ACC112 (cell line): ENCODE data around the gene GBX1.
A peak's percentile ranks its signal among the peaks of the same experiment; 100 is the strongest.

Experiments
- H2AFZ ChIP-seq: fragments of 200-600 bp; sonication (generic); one replicate; pipeline ENCODE4 v1.6.0; 2017; ENCODE audit warnings: antibody characterized with exemption, low read length; ENCODE audit not compliant: unreplicated experiment
- H3K27ac ChIP-seq: fragments of 200-600 bp; sonication (generic); 2 replicates; pipeline ENCODE4 v1.5.1; 2014; ENCODE audit warnings: low read depth, mild to moderate bottlenecking, antibody characterized with exemption, low read length, moderate library complexity
- H3K27me3 ChIP-seq: fragments of 200-600 bp; sonication (generic); 2 replicates; pipeline ENCODE4 v1.6.1; 2014; ENCODE audit warnings: mild to moderate bottlenecking, antibody characterized with exemption, low read length, moderate library complexity, mixed read lengths; ENCODE audit not compliant: insufficient read depth
- H3K36me3 ChIP-seq: fragments of 200-600 bp; sonication (generic); 2 replicates; pipeline ENCODE4 v1.6.1; 2016; ENCODE audit warnings: mild to moderate bottlenecking, antibody characterized with exemption, low read length, moderate library complexity, mixed read lengths; ENCODE audit not compliant: insufficient read depth
- H3K4me1 ChIP-seq: fragments of 200-600 bp; sonication (generic); one replicate; pipeline ENCODE4 v1.6.1; 2016; ENCODE audit warnings: low read length, mixed read lengths; ENCODE audit not compliant: insufficient read depth, unreplicated experiment, control insufficient read depth
- H3K4me3 ChIP-seq: fragments of 200-600 bp; sonication (generic); 2 replicates; pipeline ENCODE4 v1.5.1; 2014; ENCODE audit warnings: mild to moderate bottlenecking, low read depth, low read length
- H3K79me2 ChIP-seq: fragments of 200-600 bp; sonication (generic); one replicate; pipeline ENCODE4 v1.6.0; 2016; ENCODE audit warnings: low read length; ENCODE audit not compliant: control insufficient read depth, unreplicated experiment, insufficient read depth

Gene GBX1

DNA sequence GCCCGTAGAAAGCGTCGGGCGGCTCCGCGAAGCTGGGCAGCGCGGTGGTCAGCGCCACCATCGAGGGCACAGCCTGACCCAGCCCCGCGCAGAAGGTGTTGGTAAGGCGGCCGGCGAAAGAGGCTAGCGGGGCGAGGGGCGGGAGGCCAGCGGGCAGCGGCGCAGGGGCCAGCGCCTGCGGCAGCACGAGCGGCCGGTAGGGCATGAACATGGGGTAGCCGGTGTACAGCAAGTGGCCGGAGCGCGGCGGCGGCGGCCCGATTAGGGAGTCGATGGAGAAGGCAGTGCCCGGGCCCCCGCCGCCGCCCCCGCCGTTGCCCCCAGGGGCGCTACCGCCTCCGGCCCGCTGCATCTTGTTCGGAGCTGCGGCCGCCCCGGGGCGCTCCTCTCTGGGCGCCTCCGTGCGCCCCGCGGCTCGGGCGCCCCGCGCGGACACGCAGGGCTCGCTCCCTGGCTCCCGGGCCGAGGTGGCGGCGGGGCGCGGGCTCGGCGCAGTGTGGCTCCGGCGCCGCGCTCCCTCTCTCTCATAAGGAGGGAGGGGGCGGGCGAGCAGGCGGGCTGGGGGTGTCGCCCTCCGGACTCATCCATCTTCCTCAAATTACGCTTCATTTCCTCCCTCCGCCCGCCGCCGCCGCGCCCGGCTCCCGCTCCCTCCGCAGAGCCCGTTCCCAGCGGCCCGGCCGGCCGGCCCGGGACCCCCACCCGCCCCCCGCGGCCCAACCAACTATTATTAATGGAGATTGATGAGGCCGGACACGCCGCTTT is at the start of gene GBX1:
GBX1 (minus strand) TSS at position 498 of the 765 bp plus-strand sequence; CDS start at position 352, 146 bp downstream.
- Histone ChIP-seq H3K27ac (no peak within 1 kb of the TSS), H3K4me3 (peak within 1 kb of the TSS; percentile 57), H3K4me1 (no peaks in the 10 kb centered on the region), H3K27me3 (peaks cover 74% of the 10 kb centered on the region), H2AFZ (peak within 1 kb of the TSS; percentile 43), H3K36me3 (no peaks in the 10 kb centered on the region), H3K79me2 (no peaks in the 10 kb centered on the region)

DNA sequence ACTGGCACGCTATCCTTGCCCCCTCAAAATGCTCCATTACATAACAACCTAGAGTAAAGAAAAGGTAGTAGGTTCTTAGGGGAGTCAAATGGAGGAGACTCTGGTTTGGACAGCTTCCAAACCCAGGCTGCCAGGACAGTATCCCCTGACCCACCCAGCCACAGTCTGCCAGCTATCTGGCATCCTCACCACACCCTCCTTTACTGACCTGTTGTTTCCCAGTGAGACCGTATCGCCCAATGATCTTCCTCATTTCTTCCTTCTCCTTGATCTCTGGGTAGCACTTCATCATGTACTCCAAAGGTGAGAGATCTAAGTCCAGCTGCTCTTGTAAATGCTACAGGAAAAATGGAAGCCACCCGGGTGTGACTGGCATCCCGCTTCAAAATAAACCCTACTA is 47.9 kb upstream of the GBX1 start:
- H3K4me3 ChIP-seq, result no peak overlapping the region
- H3K79me2 ChIP-seq, result no peaks in the 10 kb centered on the region
- peaks cover 29% of the 10 kb centered on the region; the same call in 1 of the 2 replicates for H3K36me3 ChIP-seq
- H3K27me3 ChIP-seq, result no peaks in the 10 kb centered on the region
- H2AFZ ChIP-seq, result no peak overlapping the region
- no peak overlapping the region for H3K27ac ChIP-seq
- no peaks in the 10 kb centered on the region for H3K4me1 ChIP-seq

DNA sequence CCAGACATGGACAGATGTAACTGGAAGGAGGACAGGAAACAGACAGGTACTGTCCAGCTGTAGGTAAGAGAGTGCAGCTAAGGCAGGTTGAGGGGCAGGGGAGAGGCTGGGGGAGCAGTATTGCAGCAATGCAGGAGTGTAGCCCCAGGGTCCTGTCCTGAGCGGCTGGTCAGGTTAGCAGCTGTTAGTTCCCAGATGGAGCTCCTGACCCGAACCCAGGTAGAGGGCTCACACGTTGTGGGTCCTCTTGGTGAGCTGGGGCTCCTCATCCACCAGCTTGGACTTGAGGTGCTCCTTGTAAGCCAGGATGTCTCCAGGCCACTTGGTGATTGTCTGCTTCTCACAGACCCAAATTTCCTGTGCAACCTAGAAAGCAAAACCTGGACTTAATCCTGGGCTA is 46.3 kb upstream of the GBX1 start:
- no peak overlapping the region for H2AFZ ChIP-seq
- H3K36me3 ChIP-seq, result peaks cover 24% of the 10 kb centered on the region; the same call in 1 of the 2 replicates
- no peak overlapping the region for H3K27ac ChIP-seq
- H3K27me3 ChIP-seq, result no peaks in the 10 kb centered on the region
- no peaks in the 10 kb centered on the region for H3K79me2 ChIP-seq
- H3K4me3 ChIP-seq, result no peak overlapping the region
- H3K4me1 ChIP-seq, result no peaks in the 10 kb centered on the region

GRCh38 chr7:151212626-151213025 is 45.1 kb upstream of the GBX1 start:
- Histone ChIP-seq H3K36me3 (peaks cover 16% of the 10 kb centered on the region; the same call in 1 of the 2 replicates), H2AFZ (no peak overlapping the region), H3K79me2 (no peaks in the 10 kb centered on the region), H3K27ac (no peak overlapping the region), H3K4me3 (no peak overlapping the region), H3K4me1 (no peaks in the 10 kb centered on the region), H3K27me3 (no peaks in the 10 kb centered on the region)

- Histone ChIP-seq H2AFZ (no peak overlapping the region), H3K79me2 (no peaks in the 10 kb centered on the region), H3K27me3 (0 out of 2 replicates have a peak, but pooled peaks cover 4% of the 10 kb centered on the region), H3K4me3 (no peak overlapping the region), H3K4me1 (no peaks in the 10 kb centered on the region), H3K36me3 (peaks cover 13% of the 10 kb centered on the region; the same call in 1 of the 2 replicates), H3K27ac (no peak overlapping the region)
Observed at GRCh38 chr7:151211155-151211772, 43.8 kb upstream of the GBX1 start.

GRCh38 chr7:151210087-151210854 is 42.8 kb upstream of the GBX1 start, which contains the start of gene H2BK1:
Gene H2BK1, minus strand, starts transcription at chr7:151210488. Its CDS starts 170 bp downstream, at chr7:151210318.
- Histone ChIP-seq H3K4me3 (no peak within 1 kb of the TSS), H3K27ac (no peak within 1 kb of the TSS), H2AFZ (no peak within 1 kb of the TSS), H3K36me3 (peaks cover 6% of the 10 kb centered on the region; the same call in 1 of the 2 replicates), H3K27me3 (peaks cover 10% of the 10 kb centered on the region), H3K4me1 (no peaks in the 10 kb centered on the region), H3K79me2 (no peaks in the 10 kb centered on the region)

DNA sequence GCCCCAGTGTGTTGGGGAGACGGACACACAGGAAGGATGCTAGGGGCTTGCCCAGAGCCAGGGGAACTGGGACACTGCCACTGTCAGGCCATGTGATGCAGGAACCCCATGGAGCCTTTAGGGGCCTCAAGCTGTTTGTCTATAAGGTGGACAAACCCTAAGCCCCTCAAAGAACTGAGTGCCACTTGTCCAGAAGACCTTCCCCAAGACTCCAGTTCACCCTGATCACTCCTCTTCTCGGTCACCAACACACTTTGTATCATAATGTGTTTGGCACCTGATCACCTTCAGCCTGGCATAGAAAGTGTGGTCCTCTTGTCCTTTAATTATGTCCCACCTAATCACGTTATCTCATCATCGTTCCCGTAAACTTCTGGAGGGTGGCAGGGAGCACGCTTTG is 42.1 kb upstream of the GBX1 start:
- Histone ChIP-seq H3K4me1 (no peaks in the 10 kb centered on the region), H3K36me3 (0 out of 2 replicates have a peak, but pooled peaks cover 5% of the 10 kb centered on the region), H2AFZ (no peak overlapping the region), H3K79me2 (no peaks in the 10 kb centered on the region), H3K27me3 (peaks cover 17% of the 10 kb centered on the region), H3K4me3 (no peak overlapping the region), H3K27ac (no peak overlapping the region)

GRCh38 chr7:151208253-151208862 is 40.9 kb upstream of the GBX1 start:
- Histone ChIP-seq H3K27me3 (peaks cover 30% of the 10 kb centered on the region), H3K27ac (no peak overlapping the region), H2AFZ (no peak overlapping the region), H3K36me3 (0 out of 2 replicates have a peak, but pooled peaks cover 2% of the 10 kb centered on the region), H3K4me1 (no peaks in the 10 kb centered on the region), H3K79me2 (no peaks in the 10 kb centered on the region), H3K4me3 (no peak overlapping the region)

DNA sequence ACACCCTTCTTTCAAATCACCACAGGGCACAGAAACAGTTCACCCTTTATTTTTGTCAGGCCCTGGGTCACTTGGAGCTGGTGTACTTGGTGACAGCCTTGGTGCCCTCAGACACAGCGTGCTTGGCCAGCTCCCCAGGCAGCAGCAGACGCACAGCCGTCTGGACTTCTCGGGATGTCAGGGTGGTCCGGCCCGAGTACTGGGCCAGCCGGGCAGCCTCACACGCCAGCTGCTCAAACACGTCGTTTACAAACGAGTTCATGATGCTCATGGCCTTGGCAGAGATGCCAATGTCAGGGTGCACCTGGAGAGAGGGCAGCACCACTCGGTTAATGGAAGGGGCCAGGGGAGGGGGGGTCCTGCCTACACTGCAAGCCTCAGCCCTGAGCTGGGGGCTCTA is 40.3 kb upstream of the GBX1 start:
- H3K4me3 ChIP-seq, result no peak overlapping the region
- no peak overlapping the region for H3K27ac ChIP-seq
- H3K4me1 ChIP-seq, result no peaks in the 10 kb centered on the region
- H2AFZ ChIP-seq, result no peak overlapping the region
- peaks cover 35% of the 10 kb centered on the region for H3K27me3 ChIP-seq
- H3K79me2 ChIP-seq, result no peaks in the 10 kb centered on the region
- no peaks in the 10 kb centered on the region for H3K36me3 ChIP-seq

DNA sequence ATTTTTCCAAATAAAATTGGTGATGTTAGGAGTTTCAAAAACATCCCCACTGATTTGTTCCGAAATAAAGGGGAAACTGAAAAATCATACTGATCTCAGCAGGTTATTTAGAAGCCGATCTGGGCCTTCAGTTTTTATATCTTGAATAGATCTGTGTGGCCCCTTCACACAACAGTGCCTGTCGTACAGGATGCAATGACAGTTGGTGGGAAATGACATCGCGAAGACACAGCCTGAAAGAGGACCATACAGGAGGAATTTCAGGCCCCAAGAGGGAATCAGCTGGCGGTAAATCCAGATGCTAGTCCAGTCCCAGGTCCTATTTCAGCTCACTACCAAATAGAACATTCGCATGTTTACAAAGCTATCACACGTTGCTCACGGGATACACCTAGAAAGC is 39.8 kb upstream of the GBX1 start:
- Histone ChIP-seq H3K79me2 (no peaks in the 10 kb centered on the region), H3K4me3 (no peak overlapping the region), H3K36me3 (no peaks in the 10 kb centered on the region), H3K4me1 (no peaks in the 10 kb centered on the region), H3K27ac (no peak overlapping the region), H3K27me3 (peaks cover 38% of the 10 kb centered on the region), H2AFZ (no peak overlapping the region)
